Measurements from ENCODE around the gene MTMR8. TPM values are rescaled to one million over a fixed set of nuclear protein-coding genes. Genes with fewer than 3 reads are reported as not detected.

Gene MTMR8
- total RNA-seq, 4 donors from 2014 or later, result 0.88 to 2.5 (median 1.6) TPM

GRCh38 chrX:64313624-64314023 lies 81.6 kb downstream of the MTMR8 start:
- TF ChIP-seq, protein P1, sequence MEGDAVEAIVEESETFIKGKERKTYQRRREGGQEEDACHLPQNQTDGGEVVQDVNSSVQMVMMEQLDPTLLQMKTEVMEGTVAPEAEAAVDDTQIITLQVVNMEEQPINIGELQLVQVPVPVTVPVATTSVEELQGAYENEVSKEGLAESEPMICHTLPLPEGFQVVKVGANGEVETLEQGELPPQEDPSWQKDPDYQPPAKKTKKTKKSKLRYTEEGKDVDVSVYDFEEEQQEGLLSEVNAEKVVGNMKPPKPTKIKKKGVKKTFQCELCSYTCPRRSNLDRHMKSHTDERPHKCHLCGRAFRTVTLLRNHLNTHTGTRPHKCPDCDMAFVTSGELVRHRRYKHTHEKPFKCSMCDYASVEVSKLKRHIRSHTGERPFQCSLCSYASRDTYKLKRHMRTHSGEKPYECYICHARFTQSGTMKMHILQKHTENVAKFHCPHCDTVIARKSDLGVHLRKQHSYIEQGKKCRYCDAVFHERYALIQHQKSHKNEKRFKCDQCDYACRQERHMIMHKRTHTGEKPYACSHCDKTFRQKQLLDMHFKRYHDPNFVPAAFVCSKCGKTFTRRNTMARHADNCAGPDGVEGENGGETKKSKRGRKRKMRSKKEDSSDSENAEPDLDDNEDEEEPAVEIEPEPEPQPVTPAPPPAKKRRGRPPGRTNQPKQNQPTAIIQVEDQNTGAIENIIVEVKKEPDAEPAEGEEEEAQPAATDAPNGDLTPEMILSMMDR (IDR thresholded peaks at IDR 0.05; ENCODE audit: low read depth), result no peak

DNA sequence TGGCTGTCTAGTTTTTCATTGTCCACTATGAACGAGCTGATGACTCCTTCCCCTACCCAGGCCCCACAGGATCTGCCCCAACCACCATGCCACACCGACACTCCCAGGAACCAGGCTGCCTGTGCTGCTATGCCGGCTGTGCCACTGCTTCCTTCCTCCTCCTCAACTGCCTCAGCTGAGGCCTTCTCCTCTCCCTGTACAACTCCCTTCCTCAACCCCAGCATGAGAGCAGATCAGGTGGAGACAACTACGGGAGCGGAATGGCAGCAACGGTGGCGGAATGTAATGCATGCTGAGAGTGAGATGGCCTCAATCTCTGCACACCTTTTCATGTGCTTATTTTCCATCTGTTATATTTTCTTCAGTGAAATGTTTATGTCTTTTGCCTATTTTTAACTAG lies 88.5 kb downstream of the MTMR8 start:
- TF ChIP-seq, protein P1 (IDR thresholded peaks at IDR 0.05; ENCODE audit: low read depth), result no peak

DNA sequence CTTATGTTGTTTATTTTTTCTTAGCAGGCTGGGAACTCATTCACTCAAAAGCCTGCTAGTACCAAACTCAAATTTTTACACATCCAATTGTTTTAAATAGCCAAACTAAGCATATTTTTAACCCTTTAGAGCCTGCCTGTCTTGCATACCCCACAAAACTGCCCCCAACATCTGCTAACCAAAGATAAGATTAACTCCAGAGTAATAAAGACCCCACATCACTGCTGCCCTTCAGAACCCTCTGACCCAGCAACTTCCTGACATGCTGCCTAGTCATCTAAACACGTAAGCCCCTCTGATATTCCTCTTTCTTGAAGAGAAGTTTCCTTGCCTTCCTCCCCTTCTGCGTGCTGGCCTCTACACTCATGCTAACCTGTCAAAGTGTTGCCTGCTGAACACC lies 104.1 kb downstream of the MTMR8 start:
- TF ChIP-seq, protein P1 (IDR thresholded peaks at IDR 0.05; ENCODE audit: low read depth), result no peak

DNA sequence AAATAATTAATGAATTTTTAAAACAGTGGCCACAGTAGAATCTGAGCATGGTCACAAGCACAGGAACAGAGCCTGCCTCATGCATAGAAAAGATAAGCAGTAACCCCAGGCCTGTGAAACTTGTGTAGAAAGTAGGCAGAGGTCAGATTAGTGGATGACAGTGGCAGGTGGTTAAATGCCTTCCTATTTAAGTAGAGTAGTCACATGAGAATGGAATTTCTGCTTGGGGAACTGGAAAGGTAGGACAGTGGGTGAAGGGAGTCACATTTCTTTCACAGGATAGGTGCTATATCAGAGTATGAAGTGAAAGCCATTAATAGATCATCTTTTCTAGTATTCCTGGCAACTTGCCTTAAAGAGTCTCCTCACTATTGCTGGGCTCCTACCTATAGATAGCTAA lies 130.0 kb downstream of the MTMR8 start:
- TF ChIP-seq, protein P1 (IDR thresholded peaks at IDR 0.05; ENCODE audit: low read depth), result no peak

- TF ChIP-seq, protein P1 (IDR thresholded peaks at IDR 0.05; ENCODE audit: low read depth), result no peak
These were observed 164.9 kb downstream of the MTMR8 start, which contains the start of gene ASB12 for GRCh38 chrX:64230123-64230970. ASB12 (minus strand) TSS chrX:64230607; CDS start chrX:64225650, 4,957 bp downstream.

GRCh38 chrX:64229154-64229553 lies 166.1 kb downstream of the MTMR8 start:
- TF ChIP-seq, protein P1 (IDR thresholded peaks at IDR 0.05; ENCODE audit: low read depth), result no peak

Other genes starting within 250 kb of the MTMR8 start
- gene AMER1, start 189.7 kb downstream of the MTMR8 start, total RNA-seq, result 1 to 10 TPM; 2.5 to 3.3 (median 3.0) TPM
- not detected for gene ASB12, start 164.8 kb downstream of the MTMR8 start, total RNA-seq

All from subcutaneous adipose tissue (tissue), 4 donors.